ENCODE results near the gene SUB1. TPM values are rescaled to one million over a fixed set of nuclear protein-coding genes. Genes with fewer than 3 reads are reported as not detected.
A peak's percentile ranks its signal among the peaks of the same experiment; 100 is the strongest.
"Not testable (repeated sequence)": the region's sequence is repeated elsewhere in the genome, so short reads cannot be mapped to it uniquely, and the experiment has no call there.

The SUB1 gene
- total RNA-seq, 1 donor from 2014 or later: 228 TPM

DNA sequence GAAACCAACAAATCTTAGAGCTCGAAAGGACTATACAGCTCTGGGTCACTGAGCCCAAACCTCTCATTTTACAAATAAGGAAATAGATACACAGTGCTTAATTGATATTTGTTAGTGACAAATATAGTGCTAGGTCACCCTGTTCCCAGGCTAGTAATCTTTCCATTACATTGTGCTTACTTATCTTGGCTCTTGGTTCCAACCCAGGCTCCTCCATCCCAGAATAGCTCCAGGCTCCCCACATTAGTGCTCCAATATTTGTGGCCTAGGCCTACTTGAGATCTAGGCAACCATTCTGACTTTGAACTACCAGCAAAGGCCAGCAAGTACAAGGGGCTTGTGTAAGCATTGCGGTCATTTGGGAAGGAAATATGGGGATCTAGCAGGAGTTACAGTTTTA lies 21.7 kb upstream of the SUB1 start:
- DNase-seq (ENCODE audit: extremely low read depth, low read depth, low spot score): no peak

DNA sequence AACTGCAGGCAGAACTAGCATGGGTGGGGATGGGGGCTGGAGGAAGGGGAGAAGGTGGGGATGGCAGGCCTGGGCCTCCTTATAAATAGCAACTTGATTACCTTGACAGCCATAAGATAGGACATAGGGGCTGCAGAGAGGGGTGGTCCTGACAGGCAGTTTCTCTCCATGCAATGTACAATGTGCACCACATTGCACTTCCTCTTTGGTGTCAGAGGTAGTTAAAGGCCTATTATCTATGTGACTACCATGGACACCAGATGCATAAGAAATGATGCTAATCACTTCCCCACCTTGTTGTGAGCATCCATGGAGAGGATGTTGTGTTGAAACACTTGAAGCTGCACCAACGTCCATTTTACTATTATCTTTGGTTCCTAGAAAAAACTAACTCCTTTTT lies 20.2 kb upstream of the SUB1 start:
- DNase-seq (ENCODE audit: extremely low read depth, low read depth, low spot score): no peak

DNA sequence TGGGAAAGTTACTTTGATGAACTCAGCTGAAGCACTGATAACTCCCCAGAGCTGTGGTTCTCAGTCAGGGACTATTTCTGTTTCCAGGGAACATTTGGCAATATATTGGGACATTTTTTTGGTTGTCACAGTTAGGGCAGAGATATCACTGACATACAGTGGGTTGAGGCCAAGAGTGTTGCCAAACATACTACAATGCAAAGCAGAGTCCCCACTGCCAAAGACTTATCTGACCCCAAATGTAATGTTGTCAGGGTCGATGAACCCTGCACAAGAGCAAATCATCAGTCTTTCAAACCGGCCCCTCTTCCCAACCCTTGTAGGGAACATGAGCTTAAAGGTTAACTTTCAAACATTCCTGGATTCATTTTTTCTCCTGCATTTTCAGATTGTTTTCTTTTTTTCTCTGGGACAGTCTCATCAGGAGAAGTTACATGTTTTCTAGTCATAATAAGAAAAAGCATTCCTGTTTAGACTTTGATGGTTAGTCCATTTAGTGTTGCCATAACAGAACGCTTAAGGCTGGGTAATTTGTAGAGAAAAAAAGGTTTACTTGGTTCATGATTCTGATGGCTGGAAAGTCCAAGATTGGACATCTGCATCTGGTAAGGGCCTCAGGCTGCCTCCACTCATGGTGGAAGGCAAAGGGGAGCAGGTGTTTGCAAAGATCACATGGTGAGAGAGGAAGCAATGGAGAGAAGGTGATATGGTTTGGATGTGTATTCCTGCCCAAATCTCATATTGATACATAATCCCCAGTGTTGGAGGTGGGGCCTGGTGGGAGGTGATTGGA lies 18.8 kb upstream of the SUB1 start:
- no peak for DNase-seq (ENCODE audit: extremely low read depth, low read depth, low spot score)

DNA sequence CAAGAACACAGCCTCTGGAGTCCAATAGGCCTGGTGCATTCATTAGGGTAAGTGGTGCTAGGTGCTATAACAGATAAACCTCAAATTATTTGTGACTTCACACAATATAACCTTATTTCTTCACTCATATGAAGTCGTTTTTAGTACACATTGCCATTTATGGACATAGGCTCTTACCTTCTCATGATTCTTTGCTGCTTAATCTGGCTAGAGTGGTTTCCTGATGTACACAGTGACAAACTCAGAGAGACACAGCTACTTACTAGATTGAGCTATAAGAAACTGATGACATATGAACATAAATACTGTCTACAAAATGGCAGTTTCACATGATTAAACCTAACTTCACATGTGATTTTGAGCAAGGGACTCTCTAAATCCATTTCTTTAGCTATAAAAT lies 14.2 kb upstream of the SUB1 start:
- no peak for DNase-seq (ENCODE audit: extremely low read depth, low read depth, low spot score)

DNA sequence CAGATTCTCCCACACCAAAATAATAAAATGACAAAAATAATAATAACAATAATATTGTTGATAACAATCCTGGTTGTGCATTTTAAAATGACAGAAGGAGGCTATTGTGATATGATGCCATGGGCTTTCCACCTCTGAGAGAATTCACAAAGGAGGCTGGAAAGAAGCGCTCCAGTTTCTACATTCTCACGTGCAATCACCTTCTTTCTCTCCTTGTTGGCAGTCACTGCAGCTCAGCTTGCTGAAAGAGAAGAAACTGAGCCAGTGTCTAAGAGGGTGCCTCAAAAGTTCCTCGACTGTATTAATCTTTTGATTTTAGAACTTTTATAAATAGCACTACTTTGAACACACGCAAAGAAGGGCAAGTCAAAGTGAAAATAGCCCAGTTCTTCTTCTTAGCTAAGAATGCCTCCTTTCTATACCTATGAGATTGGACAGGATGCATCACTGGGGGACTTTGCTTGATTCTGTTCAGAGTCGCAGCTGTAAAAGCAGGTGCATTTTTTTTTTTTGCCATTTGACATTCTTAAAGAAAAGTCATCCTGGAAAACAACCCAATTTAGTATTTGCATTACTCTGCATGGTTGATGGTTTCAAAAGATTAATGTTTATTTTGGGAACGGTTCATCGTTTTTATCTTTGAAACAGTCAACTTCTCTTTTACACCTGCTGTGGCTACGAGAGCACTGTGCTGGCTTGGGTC lies 12.4 kb upstream of the SUB1 start:
- no peak for DNase-seq (ENCODE audit: extremely low read depth, low read depth, low spot score)

DNA sequence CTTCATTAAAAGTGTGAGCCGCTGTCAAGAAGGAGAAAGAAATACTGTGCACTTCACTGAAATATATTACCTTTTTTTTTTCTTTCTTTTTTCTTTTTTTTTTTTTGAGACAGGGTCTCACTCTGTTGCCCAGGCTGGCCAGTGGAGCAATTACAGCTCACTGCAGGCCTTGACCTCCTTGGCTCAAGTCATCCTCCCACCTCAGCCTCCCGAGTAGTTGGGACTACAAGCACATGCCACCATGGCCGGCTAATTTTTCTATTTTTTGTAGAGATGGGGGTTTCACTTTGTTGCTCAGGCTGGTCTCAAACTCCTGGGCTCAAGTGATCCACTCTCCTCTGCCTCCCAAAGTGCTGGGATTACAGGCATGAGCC lies 11.9 kb upstream of the SUB1 start:
- not testable (repeated sequence) for DNase-seq (ENCODE audit: extremely low read depth, low read depth, low spot score)

DNA sequence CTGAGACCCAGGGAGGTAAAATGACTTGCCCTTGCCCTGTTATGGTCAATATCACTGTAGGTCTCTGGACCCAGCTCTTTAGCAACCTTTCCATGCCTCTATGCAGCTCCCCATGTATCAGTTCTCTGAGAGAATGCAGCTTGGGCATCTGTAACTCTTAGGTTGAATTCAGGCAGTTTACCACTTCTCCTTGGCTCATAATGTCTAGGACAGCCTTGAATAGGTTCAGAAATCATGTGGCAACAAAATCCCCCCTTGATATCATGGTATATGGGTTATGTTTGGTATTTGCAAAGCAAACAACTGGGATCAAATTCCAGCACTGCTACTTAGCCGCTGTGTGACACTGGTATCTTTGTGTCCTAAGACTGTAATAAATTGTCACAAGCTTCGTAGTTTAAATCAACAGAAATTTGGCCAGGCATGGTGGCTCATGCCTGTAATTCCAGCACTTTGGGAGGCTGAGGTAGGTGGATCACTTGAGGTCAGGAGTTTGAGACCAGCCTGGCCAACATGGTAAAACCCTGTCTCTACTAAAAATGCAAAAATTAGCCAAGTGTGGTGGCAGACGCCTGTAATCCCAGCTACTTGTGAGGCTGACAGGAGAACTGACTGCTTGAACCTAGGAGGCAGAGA lies 10.7 kb upstream of the SUB1 start:
- DNase-seq (ENCODE audit: extremely low read depth, low read depth, low spot score): no peak

DNA sequence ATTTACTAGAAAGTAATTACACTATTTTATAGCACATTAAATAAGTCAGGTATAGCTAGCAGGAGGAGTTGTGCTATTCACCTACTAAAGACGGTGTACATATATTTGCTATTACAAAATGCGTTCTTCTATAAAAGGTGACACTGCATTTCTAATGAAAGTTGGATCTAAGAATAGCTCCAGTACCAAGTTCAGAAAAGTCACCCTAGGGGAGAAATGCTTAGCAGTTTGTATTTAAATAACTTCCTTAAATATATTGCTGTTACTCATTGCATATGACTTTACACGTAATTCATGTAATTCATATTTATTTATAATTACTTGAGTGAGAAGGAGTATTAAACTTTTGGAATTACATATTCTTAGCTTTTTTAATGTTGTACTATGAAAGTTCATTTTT lies 7.0 kb upstream of the SUB1 start:
- DNase-seq (ENCODE audit: extremely low read depth, low read depth, low spot score): no peak

DNA sequence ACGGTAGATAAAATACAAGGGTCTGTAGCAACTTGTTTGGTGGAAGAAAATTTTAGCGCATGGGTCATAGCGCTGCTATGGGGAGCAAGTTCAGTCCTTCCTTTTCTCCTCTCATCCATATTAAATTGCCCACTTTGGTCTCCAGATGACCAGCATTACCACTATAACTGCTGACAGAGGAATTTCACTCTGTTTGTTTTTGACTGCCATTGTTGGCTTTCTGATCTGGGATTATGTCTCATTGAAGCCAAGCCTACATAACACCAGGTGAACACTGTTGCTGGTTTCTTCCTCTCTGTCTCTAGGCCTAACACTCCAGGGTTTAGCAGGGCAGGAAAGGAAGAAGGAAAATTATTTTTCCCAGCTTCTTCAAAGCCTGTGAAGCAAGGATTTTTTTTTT lies 6.6 kb upstream of the SUB1 start:
- no peak for DNase-seq (ENCODE audit: extremely low read depth, low read depth, low spot score)

DNA sequence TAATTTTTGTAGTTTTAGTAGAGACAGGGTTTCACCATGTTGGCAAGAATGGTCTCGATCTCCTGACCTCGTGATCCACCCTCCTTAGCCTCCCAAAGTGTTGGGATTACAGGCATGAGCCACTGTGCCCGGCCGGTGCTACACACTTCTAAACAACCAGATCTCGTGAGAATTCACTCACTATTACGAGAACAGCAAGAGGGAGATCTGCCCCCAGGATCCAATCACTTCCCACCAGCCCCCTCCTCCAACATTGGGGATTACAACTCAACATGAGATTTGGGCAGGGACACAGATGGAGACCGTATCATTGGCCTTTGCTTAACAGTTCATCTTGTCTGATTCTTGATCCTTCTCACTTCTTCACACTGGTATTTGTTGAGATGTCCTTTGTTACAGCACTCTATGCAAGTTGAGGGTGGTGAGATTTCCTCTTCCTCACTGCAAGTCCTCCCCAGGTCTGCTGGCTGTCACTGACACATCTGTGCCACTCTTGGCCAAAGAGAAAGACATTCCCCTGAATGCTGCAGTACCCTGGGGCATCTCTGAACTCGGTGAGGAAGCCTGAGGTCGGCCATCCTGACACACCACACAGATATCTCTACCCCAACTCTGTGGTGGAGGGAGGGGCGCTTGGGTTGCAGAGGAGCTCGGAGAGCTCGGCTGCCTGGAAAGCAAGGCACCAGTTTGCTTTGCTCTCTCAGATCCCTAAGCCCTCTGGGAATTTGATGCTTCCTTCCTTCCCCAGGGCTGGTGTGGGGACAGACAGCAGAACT lies 4.2 kb upstream of the SUB1 start:
- no peak for DNase-seq (ENCODE audit: extremely low read depth, low read depth, low spot score)

DNA sequence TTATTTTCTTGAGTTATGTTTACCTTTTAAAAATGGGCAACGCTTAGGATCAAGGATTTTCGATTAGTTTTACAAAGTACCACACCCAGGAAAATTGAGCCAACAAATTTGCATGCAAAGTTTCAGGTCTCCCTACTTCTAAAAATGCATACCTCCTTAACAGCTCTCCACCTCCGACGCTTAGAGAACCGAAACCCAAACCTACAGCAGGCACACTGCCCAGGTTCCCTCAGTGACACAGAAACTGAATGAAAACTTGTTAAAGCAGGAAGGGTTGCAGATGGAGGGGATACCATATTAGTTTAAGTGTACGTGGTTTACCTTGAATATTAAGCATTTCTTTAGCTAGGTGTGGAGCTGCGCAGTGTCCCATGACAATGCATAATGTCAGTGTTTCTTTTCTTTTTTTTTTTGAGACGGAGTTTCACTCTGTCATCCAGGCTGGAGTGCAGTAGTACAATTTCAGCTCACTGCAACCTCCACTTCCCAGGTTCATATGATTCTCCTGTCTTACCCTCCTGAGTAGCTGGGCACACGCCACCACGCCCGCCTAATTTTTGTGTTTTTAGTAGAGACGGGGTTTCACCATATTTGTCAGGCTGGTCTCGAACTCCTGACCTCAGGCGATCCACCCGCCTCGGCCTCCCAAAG lies 1.6 kb upstream of the SUB1 start:
- DNase-seq (ENCODE audit: extremely low read depth, low read depth, low spot score): no peak

DNA sequence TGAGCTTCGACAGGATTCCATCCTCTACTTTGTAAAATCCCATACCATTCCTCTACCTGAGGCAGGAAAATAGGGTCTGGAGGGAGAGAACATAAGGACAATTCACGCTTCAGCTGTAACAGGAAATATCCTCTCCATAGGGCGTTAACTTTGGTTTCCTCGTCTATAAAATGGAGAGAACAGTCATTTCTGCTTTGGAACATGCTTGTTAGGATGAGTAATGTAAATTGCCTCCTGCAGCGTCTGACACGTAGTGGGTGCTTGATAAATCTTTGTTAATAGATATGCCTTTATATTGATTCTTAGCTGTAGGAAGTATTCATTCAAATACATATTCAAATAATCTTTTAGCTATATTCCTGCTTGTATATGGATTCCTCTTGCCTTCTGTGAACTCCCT lies 711 bp upstream of the SUB1 start:
- DNase-seq (ENCODE audit: extremely low read depth, low read depth, low spot score): no peak

DNA sequence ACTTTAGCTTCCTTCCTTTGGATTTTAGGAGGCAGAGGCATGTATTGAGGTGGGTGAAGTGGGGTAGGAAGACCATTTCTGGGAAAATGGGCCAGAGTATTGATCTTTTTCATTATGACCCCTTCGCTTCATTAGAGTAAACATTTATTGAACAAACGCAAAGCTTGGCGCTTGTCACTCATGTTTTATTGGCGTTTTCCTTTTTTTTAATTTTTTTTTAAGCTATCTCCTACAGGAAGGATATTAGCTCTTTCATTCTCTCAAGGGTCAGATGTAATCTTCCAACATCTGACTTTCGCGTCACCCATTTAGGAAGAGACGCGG lies 273 bp upstream of the SUB1 start:
- DNase-seq (ENCODE audit: extremely low read depth, low read depth, low spot score): no peak

DNA sequence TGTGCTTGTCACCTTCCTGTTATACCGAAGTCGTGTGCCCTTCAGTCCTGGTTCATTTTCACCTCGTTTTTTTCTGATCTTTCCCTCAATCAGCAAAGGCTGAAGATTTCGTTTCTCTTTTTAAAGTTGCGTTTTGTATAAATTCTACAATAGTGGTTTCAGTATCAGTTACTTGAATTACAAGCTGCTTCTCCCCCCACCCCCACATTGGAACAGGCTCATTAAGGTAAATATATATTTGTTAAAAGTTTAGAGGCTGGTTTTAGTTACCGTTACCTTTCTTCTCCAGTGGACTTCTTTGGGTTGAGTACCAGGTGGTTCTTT lies 881 bp downstream of the SUB1 start:
- no peak for DNase-seq (ENCODE audit: extremely low read depth, low read depth, low spot score)

DNA sequence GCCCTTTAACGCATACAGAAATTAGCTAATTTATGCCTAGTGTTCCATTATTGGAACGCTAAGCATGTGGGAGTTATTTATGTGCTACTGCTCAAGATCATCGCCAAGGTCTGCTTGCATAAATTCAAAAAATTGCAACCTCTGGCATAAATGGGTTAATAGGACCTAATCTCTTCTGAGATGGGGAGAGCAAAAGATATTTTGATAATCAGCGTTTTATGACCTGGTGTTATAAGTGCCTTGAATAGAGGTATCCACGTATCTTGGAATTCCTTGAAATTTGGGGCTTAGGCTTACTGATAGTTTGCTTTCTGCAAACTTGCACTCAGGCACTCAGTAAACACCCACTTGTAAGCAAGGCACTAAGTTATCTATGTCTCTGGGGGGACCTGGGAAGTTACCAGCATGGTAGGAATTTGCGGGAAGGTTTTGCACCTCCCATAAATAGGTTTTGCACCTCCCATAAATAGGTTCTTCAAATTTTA lies 1.8 kb downstream of the SUB1 start:
- DNase-seq (ENCODE audit: extremely low read depth, low read depth, low spot score): no peak

DNA sequence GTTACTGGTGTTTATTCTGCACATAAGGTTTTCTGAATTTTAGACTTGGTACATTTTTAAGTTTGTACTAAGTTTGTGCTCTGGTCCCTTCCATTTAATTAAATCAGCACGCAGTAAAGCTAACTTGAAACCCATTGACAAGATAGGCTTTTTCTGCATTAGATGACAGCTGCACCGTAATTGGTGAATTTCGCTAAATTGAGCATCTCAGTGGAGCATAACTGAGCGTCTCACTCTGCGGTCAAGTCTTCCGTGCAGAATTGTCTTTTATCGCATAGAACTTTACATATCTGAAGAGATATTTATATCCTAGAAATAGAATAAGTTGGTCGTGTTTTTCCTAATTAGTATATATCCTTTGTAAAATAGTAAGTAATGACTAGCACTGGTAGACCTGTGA lies 4.1 kb downstream of the SUB1 start:
- no peak for DNase-seq (ENCODE audit: extremely low read depth, low read depth, low spot score)

DNA sequence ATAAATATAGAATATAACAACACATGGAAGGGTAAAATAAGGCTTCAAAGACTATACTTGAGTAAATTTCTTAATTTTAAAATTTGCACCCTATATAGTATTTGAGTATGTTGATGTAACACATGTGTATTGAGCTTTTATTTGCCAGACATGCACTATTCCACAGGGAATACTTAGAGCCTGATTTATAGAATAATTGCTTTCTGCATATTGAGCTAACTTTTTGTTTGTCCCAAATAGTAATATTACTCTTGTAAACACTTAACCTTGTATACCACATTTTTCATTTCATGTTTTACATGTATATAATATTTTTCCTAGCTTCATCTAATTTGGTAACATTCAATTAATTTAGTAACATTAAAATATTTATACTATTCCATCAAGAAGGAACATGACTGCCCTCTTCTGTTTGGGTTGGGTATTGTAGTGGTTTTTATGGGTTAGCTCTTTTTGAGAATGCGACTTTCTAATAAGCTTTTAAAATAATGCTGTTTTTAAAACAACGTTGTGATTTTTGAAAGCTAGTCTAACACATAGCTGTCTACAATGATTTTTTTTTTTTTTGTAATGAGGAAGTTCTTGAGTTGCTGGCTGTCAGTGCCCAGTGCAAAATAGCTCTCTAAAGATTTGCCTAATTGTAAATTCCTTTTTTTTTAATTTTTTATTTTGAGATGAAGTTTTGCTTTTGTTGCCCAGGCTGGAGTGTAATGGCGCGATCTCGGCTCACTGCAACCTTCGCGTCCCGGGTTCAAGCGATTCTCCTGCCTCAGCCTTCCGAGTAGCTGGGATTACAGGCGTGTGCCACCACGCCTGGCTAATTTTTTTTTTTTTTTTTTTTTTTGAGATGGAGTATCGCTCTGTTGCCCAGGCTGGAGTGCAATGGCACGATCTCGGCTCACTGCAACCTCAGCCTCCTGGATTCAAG lies 4.8 kb downstream of the SUB1 start:
- DNase-seq (ENCODE audit: extremely low read depth, low read depth, low spot score): peak; percentile 62

DNA sequence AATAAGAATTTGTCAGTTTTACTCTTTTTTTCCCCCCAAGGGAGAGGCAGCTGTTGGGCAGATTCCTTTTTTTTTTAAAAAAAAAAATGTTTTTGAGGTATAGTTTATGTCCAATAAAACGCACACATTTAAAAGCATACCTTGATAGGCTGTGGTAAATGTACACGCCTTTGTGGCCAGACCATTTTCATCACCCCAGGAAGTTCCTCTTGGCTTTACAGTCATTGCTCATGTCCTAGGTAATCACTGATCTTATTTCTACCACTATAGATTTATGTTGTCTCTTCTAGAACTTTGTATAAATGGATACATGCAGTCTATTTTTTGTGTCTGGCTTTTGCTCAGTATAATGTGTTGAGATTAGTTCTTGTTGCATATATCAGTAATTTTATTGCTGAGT lies 9.8 kb downstream of the SUB1 start:
- no peak for DNase-seq (ENCODE audit: extremely low read depth, low read depth, low spot score)

DNA sequence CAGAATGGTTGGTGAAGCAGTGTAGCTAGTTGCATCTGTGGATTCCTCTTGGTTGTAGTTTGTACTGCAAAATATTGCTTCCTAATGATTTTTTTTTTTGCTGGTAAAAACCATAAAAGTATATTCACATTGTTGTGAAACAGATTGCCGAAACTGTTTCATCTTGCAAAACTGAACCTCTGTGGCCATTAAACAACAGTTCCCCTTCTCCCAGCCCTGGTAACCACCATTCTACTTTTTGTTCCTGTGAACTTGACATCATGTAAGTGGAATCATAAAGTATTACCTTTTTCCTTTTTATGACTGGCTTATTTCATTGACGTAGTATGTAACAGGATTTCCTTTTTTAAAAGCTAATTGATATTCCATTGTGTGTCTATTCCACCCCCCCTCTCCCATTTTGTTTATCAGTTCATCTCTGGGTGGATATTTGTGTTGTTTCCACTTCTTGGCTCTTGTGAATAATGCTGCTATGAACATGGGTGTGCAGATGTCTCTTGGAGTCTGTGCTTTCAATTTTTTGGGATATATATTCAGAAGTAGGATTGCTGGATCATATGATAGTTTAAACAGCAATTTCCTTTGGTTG lies 11.8 kb downstream of the SUB1 start:
- DNase-seq (ENCODE audit: extremely low read depth, low read depth, low spot score): no peak
